ENCODE results near the gene TP53BP1. TPM values are rescaled to one million over a fixed set of nuclear protein-coding genes. Genes with fewer than 3 reads are reported as not detected.

Gene TP53BP1
- total and polyA plus RNA-seq, 2 experiments from 2014 or later: 20.1 to 46.4 TPM

- in situ Hi-C loops (cut with MboI): no loop called here
- no peaks in the 10 kb centered on the region for H3K9me3 ChIP-seq (ENCODE audit: low read depth)
- no peak overlapping the region for H3K4me3 ChIP-seq
- H3K27ac ChIP-seq: no peak overlapping the region
- peaks cover 26% of the 10 kb centered on the region for H3F3A ChIP-seq (ENCODE audit: insufficient read depth)
- peaks cover 13% of the 10 kb centered on the region for H3K4me1 ChIP-seq (ENCODE audit: insufficient read depth)
- no peak for DNase-seq
- no peaks in the 10 kb centered on the region for H4K20me1 ChIP-seq (ENCODE audit: insufficient read depth)
- no peak overlapping the region for H3K9ac ChIP-seq
- peaks cover 23% of the 10 kb centered on the region for H3K36me3 ChIP-seq (ENCODE audit: low read depth)
- no peak overlapping the region for H3K4me2 ChIP-seq (ENCODE audit: unreplicated experiment)
- H3K27me3 ChIP-seq (replicated peaks; ENCODE audit: insufficient read depth): no peaks in the 10 kb centered on the region
- no peak overlapping the region for H2AFZ ChIP-seq
- no peak for TF ChIP-seq EZH2phosphoT487 (IDR thresholded peaks at IDR 0.05; ENCODE audit: insufficient read depth, low read depth)
- no peak for TF ChIP-seq EZH2 (IDR thresholded peaks at IDR 0.05; ENCODE audit: insufficient read depth, poor library complexity, severe bottlenecking)
- no peaks in the 10 kb centered on the region for H3K9me2 ChIP-seq (ENCODE audit: insufficient read depth)
- H3K79me2 ChIP-seq (ENCODE audit: insufficient read depth): 0 out of 2 replicates have a peak, but pooled peaks cover 9% of the 10 kb centered on the region
- 68% methylated on average over 3 of the region's 3 CpGs for WGBS, 2 experiments (ENCODE audit: low coverage in 1 of 2, low lambda C conversion rate in 2 of 2, missing lambda C conversion rate in 2 of 2)
Observed at GRCh38 chr15:43439268-43439667, 53.7 kb downstream of the TP53BP1 start.

GRCh38 chr15:43436395-43436794, 56.6 kb downstream of the TP53BP1 start:
- H2AFZ ChIP-seq: no peak overlapping the region
- no peak overlapping the region for H3K4me3 ChIP-seq
- in situ Hi-C loops (cut with MboI): no loop called here
- no peaks in the 10 kb centered on the region for H3K27me3 ChIP-seq (replicated peaks; ENCODE audit: insufficient read depth)
- no peak overlapping the region for H3K4me2 ChIP-seq (ENCODE audit: unreplicated experiment)
- peaks cover 10% of the 10 kb centered on the region for H3F3A ChIP-seq (ENCODE audit: insufficient read depth)
- H3K9me2 ChIP-seq (ENCODE audit: insufficient read depth): no peaks in the 10 kb centered on the region
- TF ChIP-seq EZH2phosphoT487 (IDR thresholded peaks at IDR 0.05; ENCODE audit: insufficient read depth, low read depth): no peak
- TF ChIP-seq EZH2 (IDR thresholded peaks at IDR 0.05; ENCODE audit: insufficient read depth, poor library complexity, severe bottlenecking): no peak
- no peak overlapping the region for H3K27ac ChIP-seq
- 0 out of 2 replicates have a peak, but pooled peaks cover 9% of the 10 kb centered on the region for H3K79me2 ChIP-seq (ENCODE audit: insufficient read depth)
- WGBS, 2 experiments (ENCODE audit: low coverage in 1 of 2, low lambda C conversion rate in 2 of 2, missing lambda C conversion rate in 2 of 2): 90 to 91% methylated on average over 7 of the region's 7 CpGs
- H3K9ac ChIP-seq: no peak overlapping the region
- H4K20me1 ChIP-seq (ENCODE audit: insufficient read depth): no peaks in the 10 kb centered on the region
- peaks cover 9% of the 10 kb centered on the region for H3K4me1 ChIP-seq (ENCODE audit: insufficient read depth)
- peaks cover 21% of the 10 kb centered on the region for H3K36me3 ChIP-seq (ENCODE audit: low read depth)
- no peaks in the 10 kb centered on the region for H3K9me3 ChIP-seq (ENCODE audit: low read depth)
- no peak for DNase-seq

- Histone ChIP-seq H3K4me1 (ENCODE audit: insufficient read depth) (no peaks in the 10 kb centered on the region), H3K27me3 (replicated peaks; ENCODE audit: insufficient read depth) (no peaks in the 10 kb centered on the region), H4K20me1 (ENCODE audit: insufficient read depth) (no peaks in the 10 kb centered on the region), H3K36me3 (ENCODE audit: low read depth) (peaks cover 25% of the 10 kb centered on the region), H3F3A (ENCODE audit: insufficient read depth) (no peaks in the 10 kb centered on the region), H3K27ac (no peak overlapping the region), H3K9ac (no peak overlapping the region), H3K4me3 (no peak overlapping the region), H3K79me2 (ENCODE audit: insufficient read depth) (peaks cover 17% of the 10 kb centered on the region; the same call in 1 of the 2 replicates), H3K4me2 (ENCODE audit: unreplicated experiment) (no peak overlapping the region), H2AFZ (no peak overlapping the region), H3K9me3 (ENCODE audit: low read depth) (no peaks in the 10 kb centered on the region), H3K9me2 (ENCODE audit: insufficient read depth) (no peaks in the 10 kb centered on the region)
- no peak for DNase-seq
- TF ChIP-seq EZH2 (IDR thresholded peaks at IDR 0.05; ENCODE audit: insufficient read depth, poor library complexity, severe bottlenecking) (no peak), EZH2phosphoT487 (IDR thresholded peaks at IDR 0.05; ENCODE audit: insufficient read depth, low read depth) (no peak)
- in situ Hi-C loops (cut with MboI): no loop called here
Observed at GRCh38 chr15:43434446-43434845, 58.5 kb downstream of the TP53BP1 start.

GRCh38 chr15:43433661-43434303, 59.2 kb downstream of the TP53BP1 start:
- no peaks in the 10 kb centered on the region for H4K20me1 ChIP-seq (ENCODE audit: insufficient read depth)
- 98 to 100% methylated on average over 3 of the region's 3 CpGs for WGBS, 2 experiments (ENCODE audit: low coverage in 1 of 2, low lambda C conversion rate in 2 of 2, missing lambda C conversion rate in 2 of 2)
- no peaks in the 10 kb centered on the region for H3K9me3 ChIP-seq (ENCODE audit: low read depth)
- H3K4me3 ChIP-seq: no peak overlapping the region
- H3K9me2 ChIP-seq (ENCODE audit: insufficient read depth): no peaks in the 10 kb centered on the region
- no peaks in the 10 kb centered on the region for H3K27me3 ChIP-seq (replicated peaks; ENCODE audit: insufficient read depth)
- no peak for DNase-seq
- peaks cover 25% of the 10 kb centered on the region for H3K36me3 ChIP-seq (ENCODE audit: low read depth)
- H3K27ac ChIP-seq: no peak overlapping the region
- peaks cover 15% of the 10 kb centered on the region; the same call in 1 of the 2 replicates for H3K79me2 ChIP-seq (ENCODE audit: insufficient read depth)
- no peak overlapping the region for H3K4me2 ChIP-seq (ENCODE audit: unreplicated experiment)
- no peak overlapping the region for H3K9ac ChIP-seq
- in situ Hi-C loops (cut with MboI): no loop called here
- no peak overlapping the region for H2AFZ ChIP-seq
- H3K4me1 ChIP-seq (ENCODE audit: insufficient read depth): no peaks in the 10 kb centered on the region
- H3F3A ChIP-seq (ENCODE audit: insufficient read depth): no peaks in the 10 kb centered on the region
- no peak for TF ChIP-seq EZH2 (IDR thresholded peaks at IDR 0.05; ENCODE audit: insufficient read depth, poor library complexity, severe bottlenecking)
- TF ChIP-seq EZH2phosphoT487 (IDR thresholded peaks at IDR 0.05; ENCODE audit: insufficient read depth, low read depth): no peak

All from GM23248 (cell line).